ENCODE measurements around the gene KDM1A.

KDM1A gene

GRCh38 chr1:23069675-23070074 lies 50.4 kb downstream of the KDM1A start:
- DNase-seq (ENCODE audit: low read depth in 2 of 2) = no peak

- DNase-seq (ENCODE audit: low read depth in 2 of 2) = no peak
Observed at GRCh38 chr1:23074012-23074411, 54.7 kb downstream of the KDM1A start.

GRCh38 chr1:23079025-23079424 lies 59.8 kb downstream of the KDM1A start:
- DNase-seq (ENCODE audit: low read depth in 2 of 2) = no peak

- DNase-seq (ENCODE audit: low read depth in 2 of 2) = no peak
Observed at GRCh38 chr1:23080885-23081284, 61.6 kb downstream of the KDM1A start.

- DNase-seq (ENCODE audit: low read depth in 2 of 2) = no peak
Observed at GRCh38 chr1:23081376-23081775, 62.1 kb downstream of the KDM1A start.

- no peak for DNase-seq (ENCODE audit: low read depth in 2 of 2)
Observed at GRCh38 chr1:23083714-23084480, 64.6 kb downstream of the KDM1A start.

GRCh38 chr1:23084880-23085279 lies 65.6 kb downstream of the KDM1A start:
- DNase-seq (ENCODE audit: low read depth in 2 of 2) = no peak

GRCh38 chr1:23085696-23086095 lies 66.4 kb downstream of the KDM1A start:
- DNase-seq (ENCODE audit: low read depth in 2 of 2) = no peak

- DNase-seq (ENCODE audit: low read depth in 2 of 2) = no peak
Observed at GRCh38 chr1:23088027-23088426, 68.8 kb downstream of the KDM1A start.

- DNase-seq (ENCODE audit: low read depth in 2 of 2) = no peak
Observed at GRCh38 chr1:23090056-23090455, 70.8 kb downstream of the KDM1A start.

- no peak for DNase-seq (ENCODE audit: low read depth in 2 of 2)
Observed at GRCh38 chr1:23091545-23091944, 72.3 kb downstream of the KDM1A start.

GRCh38 chr1:23092447-23092846 lies 73.2 kb downstream of the KDM1A start:
- no peak for DNase-seq (ENCODE audit: low read depth in 2 of 2)

- no peak for DNase-seq (ENCODE audit: low read depth in 2 of 2)
Observed at GRCh38 chr1:23097316-23097715, 78.0 kb downstream of the KDM1A start.

- DNase-seq (ENCODE audit: low read depth in 2 of 2) = peak; percentile 21 to 32
Observed at GRCh38 chr1:23098463-23099170, 79.3 kb downstream of the KDM1A start.

- DNase-seq (ENCODE audit: low read depth in 2 of 2) = no peak
Observed at GRCh38 chr1:23099171-23099536, 79.9 kb downstream of the KDM1A start.

GRCh38 chr1:23100074-23100748 lies 80.9 kb downstream of the KDM1A start:
- DNase-seq (ENCODE audit: low read depth in 2 of 2) = peak in 1 of 2 donors; percentile 17

- no peak for DNase-seq (ENCODE audit: low read depth in 2 of 2)
Observed at GRCh38 chr1:23101101-23101827, 82.0 kb downstream of the KDM1A start.

- no peak for DNase-seq (ENCODE audit: low read depth in 2 of 2)
Observed at GRCh38 chr1:23101887-23102286, 82.6 kb downstream of the KDM1A start.

GRCh38 chr1:23102289-23102688 lies 83.0 kb downstream of the KDM1A start:
- DNase-seq (ENCODE audit: low read depth in 2 of 2) = no peak

GRCh38 chr1:23103001-23103889 lies 84.0 kb downstream of the KDM1A start:
- DNase-seq (ENCODE audit: low read depth in 2 of 2) = no peak

- no peak for DNase-seq (ENCODE audit: low read depth in 2 of 2)
Observed at GRCh38 chr1:23108918-23109533, 89.8 kb downstream of the KDM1A start.
